Liver (tissue), 9 donors: ENCODE measurements around the gene RGS7. TPM values are rescaled to one million over a fixed set of nuclear protein-coding genes. Genes with fewer than 3 reads are reported as not detected.

Experiments used
- DNase-seq: peaks from one replicate; pipeline ENCODE4 v3.0.0-alpha.2; 2017; ENCODE audit warnings: low spot score
- H3K27ac ChIP-seq, 2 donors: one replicate each; pipeline ENCODE4 v1.7.0; 2013; ENCODE audit warnings: inconsistent platforms in 2 of 2, low read length in 2 of 2, control low read depth in 1 of 2, low read depth in 1 of 2, mild to moderate bottlenecking in 1 of 2
- H3K27me3 ChIP-seq, 4 donors: one replicate each; pipeline versions ENCODE4 v1.6.1 to v1.7.0; 2013; ENCODE audit warnings: low read length in 3 of 4, inconsistent platforms in 1 of 4, mild to moderate bottlenecking in 1 of 4, moderate library complexity in 1 of 4; ENCODE audit not compliant: control insufficient read depth in 4 of 4, insufficient read depth in 4 of 4
- H3K36me3 ChIP-seq, 4 donors: one replicate each; pipeline versions ENCODE4 v1.6.1 to v1.7.0; 2013; ENCODE audit warnings: low read length in 3 of 4, mild to moderate bottlenecking in 3 of 4, low read depth in 1 of 4, moderate library complexity in 1 of 4; ENCODE audit not compliant: control insufficient read depth in 4 of 4, insufficient read depth in 3 of 4
- H3K4me1 ChIP-seq, 4 donors: one replicate each; pipeline versions ENCODE4 v1.6.1 to v1.7.0; 2013; ENCODE audit warnings: low read length in 3 of 4, mild to moderate bottlenecking in 3 of 4, moderate library complexity in 1 of 4; ENCODE audit not compliant: control insufficient read depth in 4 of 4, insufficient read depth in 4 of 4
- H3K4me3 ChIP-seq, 3 donors: one replicate each; pipeline versions ENCODE4 v1.6.1 to v1.7.0; 2013; ENCODE audit warnings: low read length in 3 of 3, control low read depth in 1 of 3, low read depth in 1 of 3, mild to moderate bottlenecking in 1 of 3
- H3K9ac ChIP-seq, 2 donors: one replicate each; pipeline ENCODE4 v1.7.0; 2013; ENCODE audit warnings: low read length in 2 of 2, mild to moderate bottlenecking in 2 of 2, moderate library complexity in 2 of 2, control low read depth in 1 of 2, low read depth in 1 of 2
- H3K9me3 ChIP-seq, 4 donors: one replicate each; pipeline versions ENCODE4 v1.6.1 to v1.7.0; 2013; ENCODE audit warnings: low read length in 3 of 4; ENCODE audit not compliant: control insufficient read depth in 4 of 4
- ATF3 ChIP-seq: IDR thresholded peaks from 2 replicates; pipeline ENCODE4 v1.6.1; 2016; ENCODE audit warnings: antibody characterized with exemption
- CTCF ChIP-seq: fragments of 150-350 bp; IDR thresholded peaks from 2 replicates; pipeline ENCODE4 v1.5.1; 2017; ENCODE audit warnings: improper control_type of control experiment, low read depth, low read length; ENCODE audit not compliant: missing input control
- EGR1 ChIP-seq, 2 donors: IDR thresholded peaks; 2 replicates each; pipeline ENCODE4 v1.6.1; 2016 to 2018; ENCODE audit warnings: antibody characterized with exemption in 2 of 2, low read depth in 2 of 2
- FOXA1 ChIP-seq: IDR thresholded peaks from 2 replicates; pipeline ENCODE4 v1.6.1; 2016; ENCODE audit warnings: antibody characterized with exemption
- GABPA ChIP-seq, 2 donors: IDR thresholded peaks in 1 of 2; conservative IDR thresholded peaks in 1 of 2; 2 replicates each; pipeline ENCODE4 v1.6.1; 2016; ENCODE audit warnings: antibody characterized with exemption in 2 of 2, mild to moderate bottlenecking in 1 of 2, moderate library complexity in 1 of 2
- HNF4A ChIP-seq, 2 donors: conservative IDR thresholded peaks; 2 replicates each; pipeline ENCODE4 v1.6.1; 2016; ENCODE audit warnings: antibody characterized with exemption in 2 of 2, mild to moderate bottlenecking in 2 of 2
- HNF4G ChIP-seq: IDR thresholded peaks from 2 replicates; pipeline ENCODE4 v1.6.1; 2016; ENCODE audit warnings: antibody characterized with exemption
- JUND ChIP-seq, 2 donors: IDR thresholded peaks; 2 replicates each; pipeline ENCODE4 v1.6.1; 2016; ENCODE audit warnings: antibody characterized with exemption in 2 of 2
- MAX ChIP-seq: IDR thresholded peaks from 2 replicates; pipeline ENCODE4 v1.6.1; 2016; ENCODE audit warnings: antibody characterized with exemption
- NR2F2 ChIP-seq: IDR thresholded peaks from 2 replicates; pipeline ENCODE4 v1.6.1; 2016; ENCODE audit warnings: antibody characterized with exemption
- RAD21 ChIP-seq, 2 donors: IDR thresholded peaks; 2 replicates each; pipeline ENCODE4 v1.6.1; 2016; ENCODE audit warnings: antibody characterized with exemption in 2 of 2, mild to moderate bottlenecking in 2 of 2
- REST ChIP-seq: IDR thresholded peaks from 2 replicates; pipeline ENCODE4 v1.6.1; 2016; ENCODE audit warnings: antibody characterized with exemption, mild to moderate bottlenecking
- RXRA ChIP-seq, 2 donors: IDR thresholded peaks; 2 replicates each; pipeline ENCODE4 v1.6.1; 2017 to 2018; ENCODE audit warnings: antibody characterized with exemption in 2 of 2, mild to moderate bottlenecking in 1 of 2
- SP1 ChIP-seq: IDR thresholded peaks from 2 replicates; pipeline ENCODE4 v1.6.1; 2018; ENCODE audit warnings: antibody characterized with exemption, mild to moderate bottlenecking
- TAF1 ChIP-seq: conservative IDR thresholded peaks from 2 replicates; pipeline ENCODE4 v1.6.1; 2016; ENCODE audit warnings: antibody characterized with exemption, mild to moderate bottlenecking
- YY1 ChIP-seq: IDR thresholded peaks from 2 replicates; pipeline ENCODE4 v1.6.1; 2016; ENCODE audit warnings: antibody characterized with exemption, mild to moderate bottlenecking
- ZBTB33 ChIP-seq: IDR thresholded peaks from 2 replicates; pipeline ENCODE4 v1.6.1; 2016; ENCODE audit warnings: antibody characterized with exemption
- WGBS: extraction: QIAGEN DNeasy Blood & Tissue Kit; methylation state at CpG from one replicate; pipeline ENCODE4 v1.1.7; 2013; 5-methylcytosine and 5-hydroxymethylcytosine counted together
- polyA plus RNA-seq, 2 donors: library from polyadenylated mRNA; stranded (reverse) in 1 of 2; unstranded in 1 of 2; fragments of 200-250 nt in 1 of 2; fragments of >200 nt in 1 of 2; fragmentation: Nextera tagmentation in 1 of 2; extraction: Ambion mirVana in 1 of 2; gene quantifications; one replicate each; pipeline versions ENCODE4 v1.2.1 to v1.2.3, GENCODE V29; 2013 to 2015
- total RNA-seq, 2 donors: library from RNA; depleted of rRNA; stranded (reverse); fragments of >200 nt; gene quantifications; one replicate each; pipeline ENCODE4 v1.2.3, GENCODE V29; 2014
- donor health status: healthy.
- donor health status: healthy.
- donor health status: healthy.
- donor health status: healthy.
- donor health status: healthy.

RGS7 gene
- total and polyA plus RNA-seq, 4 donors, result 0.05 to 0.18 TPM; not detected in 2

- TF ChIP-seq REST (no peak), RAD21 (IDR thresholded peaks at IDR 0.05) (no peak), HNF4G (no peak)
These were observed 426.0 kb downstream of the RGS7 start (continued) for GRCh38 chr1:240931031-240931430.

GRCh38 chr1:240928265-240928664 lies 428.7 kb downstream of the RGS7 start:
- Histone ChIP-seq H3K27ac (peak overlapping the region in 1 of 2 donors; percentile 46), H3K9ac (no peak overlapping the region), H3K9me3 (no peaks in the 10 kb centered on the region), H3K36me3 (no peaks in the 10 kb centered on the region), H3K4me3 (no peak overlapping the region), H3K27me3 (no peaks in the 10 kb centered on the region), H3K4me1 (peaks cover 0 to 6% (median 3%) of the 10 kb centered on the region in 4 donors)
- TF ChIP-seq SP1, result no peak
- TF ChIP-seq JUND (IDR thresholded peaks at IDR 0.05), result no peak
- no peak for TF ChIP-seq HNF4G
- TF ChIP-seq RXRA (IDR thresholded peaks at IDR 0.05), result no peak
- TF ChIP-seq MAX, result no peak
- no peak for TF ChIP-seq CTCF
- no peak for TF ChIP-seq TAF1
- no peak for TF ChIP-seq FOXA1
- no peak for TF ChIP-seq GABPA (IDR thresholded peaks at IDR 0.05 in 1 of 2, conservative IDR thresholded peaks at IDR 0.05 in 1 of 2)
- no peak for DNase-seq
- 43% methylated on average over 4 of the region's 4 CpGs for WGBS

- H3K4me3 ChIP-seq, result no peak overlapping the region
- no peak for DNase-seq
- no peaks in the 10 kb centered on the region for H3K27me3 ChIP-seq
- peak overlapping the region in 1 of 2 donors; percentile 46 for H3K27ac ChIP-seq
- WGBS, result 29% methylated on average over 3 of the region's 3 CpGs
- H3K4me1 ChIP-seq, result peaks cover 0 to 6% (median 3%) of the 10 kb centered on the region in 4 donors
- H3K9ac ChIP-seq, result no peak overlapping the region
- H3K36me3 ChIP-seq, result no peaks in the 10 kb centered on the region
- no peaks in the 10 kb centered on the region for H3K9me3 ChIP-seq
- TF ChIP-seq RXRA (IDR thresholded peaks at IDR 0.05), result peak; percentile 49 to 78
- TF ChIP-seq JUND (IDR thresholded peaks at IDR 0.05), result peak in 1 of 2 donors; percentile 64
- TF ChIP-seq EGR1 (IDR thresholded peaks at IDR 0.05; ENCODE audit: low read depth in 2 of 2), result peak in 1 of 2 donors; percentile 88
- TF ChIP-seq CTCF, result no peak
- TF ChIP-seq NR2F2, result no peak
- TF ChIP-seq YY1, result peak; percentile 97
- peak; percentile 24 for TF ChIP-seq ZBTB33
- peak; percentile 61 to 74 for TF ChIP-seq HNF4A (conservative IDR thresholded peaks at IDR 0.05)
- TF ChIP-seq RAD21 (IDR thresholded peaks at IDR 0.05), result no peak
- TF ChIP-seq MAX, result peak; percentile 44
- TF ChIP-seq SP1, result peak; percentile 68
- TF ChIP-seq GABPA (IDR thresholded peaks at IDR 0.05 in 1 of 2, conservative IDR thresholded peaks at IDR 0.05 in 1 of 2), result no peak
- peak; percentile 27 for TF ChIP-seq HNF4G
- no peak for TF ChIP-seq ATF3
These were observed 429.2 kb downstream of the RGS7 start for GRCh38 chr1:240927821-240928220.
